GM18498 (cell line): ENCODE results near the gene SLC7A10.
"Not testable (repeated sequence)": the region's sequence is repeated elsewhere in the genome, so short reads cannot be mapped to it uniquely, and the experiment has no call there.

Source experiments
- ATAC-seq: cut with Tn5 transposase; IDR thresholded peaks from one replicate; pipeline ENCODE4 v1.9.1; 2021; ENCODE audit warnings: mild to moderate bottlenecking, moderate library complexity; ENCODE audit not compliant: unreplicated experiment

The SLC7A10 gene

GRCh38 chr19:33186431-33187182 lies 39.0 kb downstream of the SLC7A10 start:
- no peak for ATAC-seq

GRCh38 chr19:33177417-33177979 lies 48.2 kb downstream of the SLC7A10 start:
- ATAC-seq, result peak; percentile 28

GRCh38 chr19:33176670-33177416 lies 48.8 kb downstream of the SLC7A10 start:
- peak; percentile 81 for ATAC-seq

- ATAC-seq, result peak; percentile 5
Observed at GRCh38 chr19:33175886-33176669, 49.6 kb downstream of the SLC7A10 start.

- ATAC-seq, result no peak
Observed at GRCh38 chr19:33175156-33175782, 50.4 kb downstream of the SLC7A10 start.

GRCh38 chr19:33174186-33174585 lies 51.5 kb downstream of the SLC7A10 start:
- ATAC-seq, result no peak

GRCh38 chr19:33171916-33172359 lies 53.7 kb downstream of the SLC7A10 start:
- ATAC-seq, result no peak

- no peak for ATAC-seq
Observed at GRCh38 chr19:33171222-33171795, 54.3 kb downstream of the SLC7A10 start.

GRCh38 chr19:33168528-33168927 lies 57.1 kb downstream of the SLC7A10 start:
- ATAC-seq, result no peak

- ATAC-seq, result no peak
Observed at GRCh38 chr19:33167438-33167837, 58.2 kb downstream of the SLC7A10 start.

- ATAC-seq, result not testable (repeated sequence)
Observed at GRCh38 chr19:33166037-33166436, 59.6 kb downstream of the SLC7A10 start.

GRCh38 chr19:33163481-33163880 lies 62.2 kb downstream of the SLC7A10 start:
- no peak for ATAC-seq

GRCh38 chr19:33161201-33161600 lies 64.4 kb downstream of the SLC7A10 start:
- ATAC-seq, result no peak

GRCh38 chr19:33159893-33160292 lies 65.8 kb downstream of the SLC7A10 start:
- no peak for ATAC-seq

GRCh38 chr19:33159149-33159548 lies 66.5 kb downstream of the SLC7A10 start:
- ATAC-seq, result no peak
